PC-3 (cell line): ENCODE data around the gene CDX4. TPM values are rescaled to one million over a fixed set of nuclear protein-coding genes. Genes with fewer than 3 reads are reported as not detected.

ENCODE experiments used
- ATAC-seq: fragments of 200-7000 bp; cut with Tn5 transposase; 2 replicates; pipeline ENCODE4 v1.9.1; 2020; ENCODE audit warnings: mild to moderate bottlenecking, moderate library complexity
- BruUV-seq: library from RNA; stranded (reverse); fragments of 400-500 nt; replicated peaks from 2 replicates; lab custom pipeline; 2021; lab: Mats Ljungman, UMichigan
- CTCF ChIA-PET: fragments of 300-600 bp; sonication (Branson Sonifier 250); formaldehyde crosslinking; loops from one replicate; lab custom pipeline; 2022; ENCODE audit warnings: antibody characterized with exemption; lab: Charles Lee
- POLR2A ChIA-PET: fragments of 300-600 bp; sonication (Branson Sonifier 250); formaldehyde crosslinking; loops from one replicate; lab custom pipeline; 2022; ENCODE audit warnings: antibody characterized with exemption; ENCODE audit not compliant: unreplicated experiment; lab: Charles Lee
- DNase-seq: peaks from one replicate; pipeline ENCODE4 v3.0.0-alpha.2; 2015
- H2AFZ ChIP-seq: fragments of 300-600 bp; sonication (generic); 2 replicates; pipeline ENCODE4 v1.6.0; 2016; ENCODE audit warnings: antibody characterized with exemption, low read length
- H3F3A ChIP-seq: fragments of 300-600 bp; sonication (generic); one replicate; pipeline ENCODE4 v1.6.0; 2017; ENCODE audit warnings: antibody characterized with exemption, low read length, control low read depth, mild to moderate bottlenecking; ENCODE audit not compliant: unreplicated experiment
- H3K27ac ChIP-seq: fragments of 300-600 bp; sonication (generic); 2 replicates; pipeline ENCODE4 v1.5.1; 2016; ENCODE audit warnings: mild to moderate bottlenecking, low read length
- H3K27me3 ChIP-seq: fragments of 300-600 bp; sonication (generic); 2 replicates; pipeline ENCODE4 v1.6.1; 2016; ENCODE audit warnings: low read length, mixed read lengths
- H3K36me3 ChIP-seq: fragments of 300-600 bp; sonication (generic); 2 replicates; pipeline ENCODE4 v1.6.1; 2016; ENCODE audit warnings: low read depth, mixed run types, low read length, mixed read lengths
- H3K4me1 ChIP-seq: fragments of 300-600 bp; sonication (generic); 2 replicates; pipeline ENCODE4 v1.5.1; 2016; ENCODE audit warnings: low read length; ENCODE audit not compliant: insufficient read depth
- H3K4me2 ChIP-seq: fragments of 300-600 bp; sonication (generic); 2 replicates; pipeline ENCODE4 v1.6.0; 2016; ENCODE audit warnings: low read length
- H3K4me3 ChIP-seq: fragments of 300-600 bp; sonication (generic); 2 replicates; pipeline ENCODE4 v1.5.1; 2016; ENCODE audit warnings: mild to moderate bottlenecking, low read length, mixed read lengths
- H3K79me2 ChIP-seq: fragments of 300-600 bp; sonication (generic); 2 replicates; pipeline ENCODE4 v1.6.1; 2017; ENCODE audit warnings: low read length, mixed read lengths
- H3K9ac ChIP-seq: fragments of 300-600 bp; sonication (generic); 2 replicates; pipeline ENCODE4 v1.6.0; 2016; ENCODE audit warnings: mild to moderate bottlenecking, low read length
- H3K9me2 ChIP-seq: fragments of 300-600 bp; sonication (generic); replicated peaks from 2 replicates; pipeline ENCODE4 v1.6.1; 2016; ENCODE audit warnings: mixed run types, low read length, mixed read lengths
- H3K9me3 ChIP-seq: fragments of 300-600 bp; sonication (generic); 2 replicates; pipeline ENCODE4 v1.6.1; 2016; ENCODE audit warnings: low read length, mixed read lengths
- H4K20me1 ChIP-seq: fragments of 300-600 bp; sonication (generic); 2 replicates; pipeline ENCODE4 v1.6.1; 2016; ENCODE audit warnings: low read length, mixed read lengths
- EZH2 ChIP-seq: fragments of 300-600 bp; sonication (generic); IDR thresholded peaks from one replicate; pipeline ENCODE4 v1.6.1; 2017; ENCODE audit warnings: antibody characterized with exemption, mild to moderate bottlenecking, low read length; ENCODE audit not compliant: unreplicated experiment
- EZH2phosphoT487 ChIP-seq: fragments of 300-600 bp; sonication (generic); IDR thresholded peaks from 2 replicates; pipeline ENCODE4 v1.6.1; 2018; ENCODE audit warnings: mild to moderate bottlenecking, antibody characterized with exemption, low read length, borderline replicate concordance
- intact Hi-C: fragments of 100-400 bp; cut with micrococcal nuclease; formaldehyde crosslinking; loops from 2 replicates; pipeline ENCODE4 v1.9.0; 2023
- total RNA-seq: library from RNA; depleted of rRNA; stranded (reverse); fragments of >200 nt; gene quantifications from 2 replicates; pipeline ENCODE4 v1.2.3, GENCODE V29; 2014
- TF ChIP-seq, protein P1 (sequence below): fragments of 300-600 bp; sonication (generic); conservative IDR thresholded peaks from 2 replicates; pipeline ENCODE4 v1.5.1; 2017; ENCODE audit warnings: antibody characterized with exemption, low read depth, mild to moderate bottlenecking, low read length

Gene CDX4
- total RNA-seq, 1 experiment from 2014 or later, result not detected

DNA sequence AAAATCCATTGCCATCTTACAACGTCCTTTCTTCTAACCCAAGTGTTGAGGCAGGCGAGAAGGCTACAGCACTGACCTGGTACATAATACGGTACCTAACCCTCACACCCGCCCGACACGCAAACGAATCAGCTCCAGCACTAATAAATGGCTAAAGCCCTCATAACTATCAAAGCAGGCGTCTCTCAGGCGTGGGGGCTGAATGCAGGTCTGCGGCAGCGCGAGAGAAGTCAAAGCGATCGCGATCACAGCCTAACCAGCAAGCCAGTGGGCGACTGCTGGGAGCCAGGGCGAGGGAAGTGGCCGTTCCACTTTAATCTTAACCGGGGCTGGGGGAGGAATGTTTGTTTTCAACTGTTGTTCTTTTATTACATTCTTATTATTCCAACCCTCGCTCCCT is 1.5 kb downstream of the CDX4 start:
- ChIA-PET POLR2A (no interaction called here), CTCF (no interaction called here)
- Histone ChIP-seq H3K27ac (no peak overlapping the region), H3K27me3 (no peaks in the 10 kb centered on the region), H3K4me1 (no peaks in the 10 kb centered on the region), H2AFZ (no peak overlapping the region), H3F3A (no peaks in the 10 kb centered on the region), H4K20me1 (no peaks in the 10 kb centered on the region), H3K36me3 (no peaks in the 10 kb centered on the region), H3K9me2 (no peaks in the 10 kb centered on the region), H3K4me3 (no peak overlapping the region), H3K9ac (no peak overlapping the region), H3K9me3 (no peaks in the 10 kb centered on the region), H3K79me2 (no peaks in the 10 kb centered on the region), H3K4me2 (no peak overlapping the region)
- TF ChIP-seq EZH2 (no peak), EZH2phosphoT487 (no peak)
- TF ChIP-seq, protein P1, sequence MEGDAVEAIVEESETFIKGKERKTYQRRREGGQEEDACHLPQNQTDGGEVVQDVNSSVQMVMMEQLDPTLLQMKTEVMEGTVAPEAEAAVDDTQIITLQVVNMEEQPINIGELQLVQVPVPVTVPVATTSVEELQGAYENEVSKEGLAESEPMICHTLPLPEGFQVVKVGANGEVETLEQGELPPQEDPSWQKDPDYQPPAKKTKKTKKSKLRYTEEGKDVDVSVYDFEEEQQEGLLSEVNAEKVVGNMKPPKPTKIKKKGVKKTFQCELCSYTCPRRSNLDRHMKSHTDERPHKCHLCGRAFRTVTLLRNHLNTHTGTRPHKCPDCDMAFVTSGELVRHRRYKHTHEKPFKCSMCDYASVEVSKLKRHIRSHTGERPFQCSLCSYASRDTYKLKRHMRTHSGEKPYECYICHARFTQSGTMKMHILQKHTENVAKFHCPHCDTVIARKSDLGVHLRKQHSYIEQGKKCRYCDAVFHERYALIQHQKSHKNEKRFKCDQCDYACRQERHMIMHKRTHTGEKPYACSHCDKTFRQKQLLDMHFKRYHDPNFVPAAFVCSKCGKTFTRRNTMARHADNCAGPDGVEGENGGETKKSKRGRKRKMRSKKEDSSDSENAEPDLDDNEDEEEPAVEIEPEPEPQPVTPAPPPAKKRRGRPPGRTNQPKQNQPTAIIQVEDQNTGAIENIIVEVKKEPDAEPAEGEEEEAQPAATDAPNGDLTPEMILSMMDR, result no peak
- no TSS peak for BruUV-seq
- intact Hi-C loops, result no loop called here
- ATAC-seq (no peak), DNase-seq (no peak)

DNA sequence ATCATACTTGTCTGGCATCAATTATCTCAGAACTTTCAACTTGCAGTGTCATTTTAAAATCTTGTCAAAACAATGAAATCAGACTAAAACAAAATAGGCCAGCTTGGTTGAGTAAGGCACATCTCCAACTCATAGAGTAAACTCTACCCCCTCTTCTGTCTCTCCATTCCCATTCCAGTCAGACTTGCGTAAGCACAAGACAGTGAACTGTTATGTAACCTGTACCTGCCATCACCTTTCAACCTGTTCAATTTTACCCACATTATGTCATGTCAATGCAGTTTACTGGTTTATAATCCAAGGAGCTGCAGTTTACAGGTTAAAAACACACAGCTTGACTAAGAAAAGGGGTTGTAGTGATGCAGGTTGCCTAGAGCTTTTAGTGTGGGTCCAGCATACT is 8.3 kb downstream of the CDX4 start:
- H2AFZ ChIP-seq, result no peak overlapping the region
- no TSS peak for BruUV-seq
- H3K79me2 ChIP-seq, result no peaks in the 10 kb centered on the region
- peaks cover 3% of the 10 kb centered on the region for H3K27me3 ChIP-seq
- ATAC-seq (no peak), DNase-seq (no peak)
- no peaks in the 10 kb centered on the region for H3F3A ChIP-seq
- no peak overlapping the region for H3K9ac ChIP-seq
- no peak overlapping the region for H3K27ac ChIP-seq
- no peaks in the 10 kb centered on the region for H4K20me1 ChIP-seq
- H3K4me2 ChIP-seq, result no peak overlapping the region
- H3K9me3 ChIP-seq, result no peaks in the 10 kb centered on the region
- H3K36me3 ChIP-seq, result no peaks in the 10 kb centered on the region
- no peak overlapping the region for H3K4me3 ChIP-seq
- no peaks in the 10 kb centered on the region for H3K9me2 ChIP-seq
- H3K4me1 ChIP-seq, result no peaks in the 10 kb centered on the region
- POLR2A ChIA-PET, result interaction anchor here (0.6 kb wide), 1 partner anchor 35 kb away, joined by 3 read pairs; no protein-coding TSS in a partner anchor
- TF ChIP-seq EZH2phosphoT487 (no peak), EZH2 (no peak)
- TF ChIP-seq, protein P1, result no peak
- intact Hi-C loops, result no loop called here
- CTCF ChIA-PET, result no interaction called here

DNA sequence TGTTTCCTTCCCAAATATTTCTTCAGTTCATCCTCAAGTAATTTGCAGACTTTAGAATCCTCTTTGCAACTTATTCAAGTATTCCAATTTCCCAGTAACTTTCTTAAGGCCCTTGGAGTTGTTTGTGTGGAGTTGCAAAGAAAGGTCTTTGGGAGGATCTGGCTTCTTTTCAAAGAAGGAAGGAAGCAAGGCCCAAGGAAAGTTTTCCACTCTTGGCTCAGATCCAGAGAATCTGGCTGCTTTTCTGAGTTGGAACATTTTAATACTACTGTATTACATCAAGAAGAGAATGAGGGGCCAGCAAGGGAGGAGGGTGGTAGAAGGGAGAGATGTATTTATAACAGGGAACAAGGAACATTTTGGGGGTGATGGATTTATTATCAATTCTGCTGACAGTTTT is 10.5 kb downstream of the CDX4 start:
- no peak for ATAC-seq
- TF ChIP-seq EZH2phosphoT487 (no peak), EZH2 (no peak)
- TF ChIP-seq, protein P1, result no peak
- no peaks in the 10 kb centered on the region for H3K79me2 ChIP-seq
- H4K20me1 ChIP-seq, result no peaks in the 10 kb centered on the region
- H3K36me3 ChIP-seq, result no peaks in the 10 kb centered on the region
- H3K27ac ChIP-seq, result no peak overlapping the region
- BruUV-seq, result no TSS peak
- no peak overlapping the region for H3K4me3 ChIP-seq
- H2AFZ ChIP-seq, result no peak overlapping the region
- no peak overlapping the region for H3K9ac ChIP-seq
- H3F3A ChIP-seq, result no peaks in the 10 kb centered on the region
- H3K9me2 ChIP-seq, result no peaks in the 10 kb centered on the region
- intact Hi-C loops, result no loop called here
- no peaks in the 10 kb centered on the region for H3K9me3 ChIP-seq
- DNase-seq, result no peak
- ChIA-PET POLR2A (no interaction called here), CTCF (no interaction called here)
- H3K4me1 ChIP-seq, result no peaks in the 10 kb centered on the region
- H3K27me3 ChIP-seq, result peaks cover 11% of the 10 kb centered on the region
- no peak overlapping the region for H3K4me2 ChIP-seq
